LNCAP (cell line): ENCODE data around the gene ZP1.

Source experiments
- TF ChIP-seq, protein P1 (sequence below): fragments of 450-650 bp; IDR thresholded peaks from 2 replicates; pipeline ENCODE4 v1.5.1; 2017; ENCODE audit warnings: mild to moderate bottlenecking

Gene ZP1

DNA sequence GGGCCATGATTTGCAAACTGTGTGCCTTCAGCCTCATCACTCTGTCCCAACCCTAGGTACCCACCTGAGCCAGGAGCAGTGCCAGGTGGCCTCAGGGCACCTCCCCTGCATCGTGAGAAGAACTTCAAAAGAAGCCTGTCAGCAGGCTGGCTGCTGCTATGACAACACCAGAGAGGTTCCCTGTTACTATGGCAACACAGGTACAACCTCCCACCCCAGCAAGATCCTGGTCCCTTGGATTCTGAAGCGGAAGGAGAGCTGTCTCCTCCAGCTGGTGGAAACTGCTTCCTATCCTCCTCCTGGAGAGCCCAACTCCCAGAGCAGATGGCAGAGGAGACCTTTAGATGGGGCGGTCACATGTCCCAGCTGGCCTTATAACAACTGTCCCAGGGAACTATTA, 2.9 kb downstream of the ZP1 start:
- TF ChIP-seq, protein P1, sequence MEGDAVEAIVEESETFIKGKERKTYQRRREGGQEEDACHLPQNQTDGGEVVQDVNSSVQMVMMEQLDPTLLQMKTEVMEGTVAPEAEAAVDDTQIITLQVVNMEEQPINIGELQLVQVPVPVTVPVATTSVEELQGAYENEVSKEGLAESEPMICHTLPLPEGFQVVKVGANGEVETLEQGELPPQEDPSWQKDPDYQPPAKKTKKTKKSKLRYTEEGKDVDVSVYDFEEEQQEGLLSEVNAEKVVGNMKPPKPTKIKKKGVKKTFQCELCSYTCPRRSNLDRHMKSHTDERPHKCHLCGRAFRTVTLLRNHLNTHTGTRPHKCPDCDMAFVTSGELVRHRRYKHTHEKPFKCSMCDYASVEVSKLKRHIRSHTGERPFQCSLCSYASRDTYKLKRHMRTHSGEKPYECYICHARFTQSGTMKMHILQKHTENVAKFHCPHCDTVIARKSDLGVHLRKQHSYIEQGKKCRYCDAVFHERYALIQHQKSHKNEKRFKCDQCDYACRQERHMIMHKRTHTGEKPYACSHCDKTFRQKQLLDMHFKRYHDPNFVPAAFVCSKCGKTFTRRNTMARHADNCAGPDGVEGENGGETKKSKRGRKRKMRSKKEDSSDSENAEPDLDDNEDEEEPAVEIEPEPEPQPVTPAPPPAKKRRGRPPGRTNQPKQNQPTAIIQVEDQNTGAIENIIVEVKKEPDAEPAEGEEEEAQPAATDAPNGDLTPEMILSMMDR: no peak

DNA sequence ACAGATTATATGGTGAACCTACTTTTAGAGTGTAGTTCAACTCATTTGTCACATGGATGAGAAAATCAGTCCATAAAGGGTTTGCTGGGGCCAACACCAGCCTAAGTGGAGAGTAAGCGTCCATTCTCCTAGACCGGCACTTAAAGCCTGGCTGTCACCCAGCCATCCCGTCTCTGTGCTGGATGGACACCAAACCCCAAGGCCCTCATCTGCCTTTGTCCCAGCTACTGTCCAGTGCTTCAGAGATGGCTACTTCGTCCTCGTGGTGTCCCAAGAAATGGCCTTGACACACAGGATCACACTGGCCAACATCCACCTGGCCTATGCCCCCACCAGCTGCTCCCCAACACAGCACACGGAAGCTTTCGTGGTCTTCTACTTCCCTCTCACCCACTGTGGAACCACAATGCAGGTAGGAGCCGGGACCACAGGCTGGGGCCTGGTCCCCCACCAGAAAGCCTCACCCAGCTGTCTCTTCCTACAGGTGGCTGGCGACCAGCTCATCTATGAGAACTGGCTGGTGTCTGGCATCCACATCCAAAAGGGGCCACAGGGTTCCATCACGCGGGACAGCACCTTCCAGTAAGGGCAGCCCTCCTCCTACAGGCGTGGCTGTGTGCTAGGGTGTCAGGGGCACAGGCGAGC, 3.5 kb downstream of the ZP1 start:
- TF ChIP-seq, protein P1: no peak

DNA sequence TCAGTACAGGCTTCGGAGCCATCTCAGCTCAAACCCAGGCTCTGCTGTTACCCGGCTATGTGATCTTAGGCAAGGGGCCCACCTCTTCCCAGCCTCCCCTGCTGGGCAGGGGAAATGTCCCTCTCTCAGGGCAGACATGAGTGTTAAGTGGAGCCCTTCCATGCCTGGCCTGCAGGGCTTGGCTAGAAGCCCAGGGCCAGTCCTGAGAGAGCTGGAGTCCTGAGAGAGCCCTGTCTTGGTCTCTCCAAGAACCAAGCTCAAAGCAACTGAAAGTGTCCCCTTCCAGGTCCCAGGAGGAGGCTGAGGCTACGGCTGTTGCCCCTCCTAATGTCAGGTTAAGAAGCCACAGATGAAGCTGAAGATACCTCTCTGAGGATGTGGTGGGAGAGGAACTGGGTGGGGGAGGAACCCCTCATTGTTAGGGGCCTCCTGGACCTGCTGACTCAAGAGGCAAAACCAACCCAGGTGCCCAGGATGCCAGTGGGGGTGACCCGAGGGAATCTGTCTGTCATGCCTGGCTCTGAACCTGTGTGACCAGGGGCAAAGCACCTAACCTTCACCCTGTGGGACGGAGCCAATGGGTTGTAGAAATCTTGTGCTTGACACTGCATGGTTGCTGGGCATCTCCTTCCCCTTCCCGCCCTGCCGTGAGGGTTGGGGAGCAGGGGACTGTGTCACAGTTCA, 4.2 kb downstream of the ZP1 start:
- TF ChIP-seq, protein P1: no peak

DNA sequence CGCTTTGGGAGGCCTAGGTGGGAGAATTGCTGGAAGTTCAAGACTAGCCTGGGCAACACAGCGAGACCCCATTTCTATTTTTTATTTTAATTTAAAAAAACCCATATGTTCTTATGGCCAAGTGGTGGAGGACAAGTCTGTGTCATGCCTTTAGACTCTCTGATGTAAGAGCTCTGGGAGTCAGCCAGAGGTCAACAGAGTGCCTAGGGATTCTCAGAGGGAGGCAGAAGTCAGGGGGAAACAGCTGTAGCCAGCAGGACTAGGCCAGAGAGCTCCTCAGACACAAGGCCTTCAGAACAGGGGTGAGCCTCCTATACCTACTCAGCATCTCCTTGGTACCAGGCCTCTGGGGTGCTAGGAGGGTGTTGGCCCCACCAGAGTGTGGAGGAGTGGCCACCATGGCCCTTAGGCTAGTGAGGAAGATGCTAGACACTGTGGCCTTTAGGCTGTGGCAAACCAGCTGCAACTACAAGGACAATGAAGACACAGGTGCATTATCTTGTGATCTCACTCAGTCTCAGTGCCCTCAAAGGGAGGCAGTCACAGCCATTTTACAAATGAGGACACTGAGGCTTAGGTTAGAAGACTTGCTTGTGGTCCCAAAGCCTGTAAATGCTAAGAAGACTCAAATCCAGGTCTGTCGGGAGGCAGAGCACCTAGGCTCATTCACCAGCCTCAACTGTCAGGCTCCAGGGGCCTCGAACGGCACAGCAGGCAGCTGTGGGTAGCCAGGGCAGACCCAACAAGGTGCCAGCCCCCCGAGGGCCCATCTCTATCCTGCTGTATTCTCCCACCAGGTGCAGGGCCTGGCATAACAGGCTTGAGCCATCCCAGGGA, 5.0 kb downstream of the ZP1 start:
- TF ChIP-seq, protein P1: no peak

DNA sequence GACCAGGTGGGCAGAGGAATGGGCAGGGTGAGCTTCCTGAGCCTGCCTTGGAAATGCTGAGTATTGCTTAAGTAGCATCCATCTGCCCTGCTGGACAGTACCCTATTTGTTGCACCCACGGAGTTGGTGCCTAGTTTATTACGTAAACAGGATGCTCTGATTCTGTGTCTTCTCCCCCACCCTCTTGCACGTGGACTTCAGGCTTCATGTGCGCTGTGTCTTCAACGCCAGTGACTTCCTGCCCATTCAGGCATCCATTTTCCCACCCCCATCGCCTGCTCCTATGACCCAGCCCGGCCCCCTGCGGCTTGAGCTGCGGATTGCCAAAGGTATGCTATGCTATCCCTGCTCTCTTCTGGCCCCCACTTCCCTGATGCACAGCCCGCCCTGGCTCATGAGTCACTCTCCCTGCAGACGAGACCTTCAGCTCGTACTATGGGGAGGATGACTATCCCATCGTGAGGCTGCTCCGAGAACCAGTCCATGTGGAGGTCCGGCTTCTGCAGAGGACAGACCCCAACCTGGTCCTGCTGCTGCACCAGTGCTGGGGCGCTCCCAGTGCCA, 5.7 kb downstream of the ZP1 start:
- TF ChIP-seq, protein P1: no peak

DNA sequence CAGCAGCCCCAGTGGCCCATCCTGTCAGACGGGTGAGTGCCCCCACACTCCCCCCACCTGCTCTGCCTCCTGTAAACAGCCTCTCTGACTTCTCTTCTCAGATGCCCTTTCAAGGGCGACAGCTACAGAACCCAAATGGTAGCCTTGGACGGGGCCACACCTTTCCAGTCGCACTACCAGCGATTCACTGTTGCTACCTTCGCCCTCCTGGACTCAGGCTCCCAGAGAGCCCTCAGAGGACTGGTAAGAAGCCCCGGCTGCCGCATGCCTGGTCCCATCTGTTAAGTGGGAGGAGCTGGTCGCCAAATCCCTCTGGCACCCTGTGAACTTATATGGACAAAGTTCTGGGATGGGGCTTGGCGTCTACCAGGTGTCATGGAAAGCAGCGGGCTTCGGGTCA, 6.2 kb downstream of the ZP1 start:
- TF ChIP-seq, protein P1: no peak
